SIG-M5 treated with dmso at 0.1 percent for 504 hours (cell line): Measurements from ENCODE around the gene VWA8.
"Not testable (repeated sequence)": the region's sequence is repeated elsewhere in the genome, so short reads cannot be mapped to it uniquely, and the experiment has no call there.

Experiments used
- DNase-seq: peaks from one replicate; lab custom pipeline; 2025; ENCODE audit not compliant: unreplicated experiment; lab: John Stamatoyannopoulos, UW

The VWA8 gene

DNA sequence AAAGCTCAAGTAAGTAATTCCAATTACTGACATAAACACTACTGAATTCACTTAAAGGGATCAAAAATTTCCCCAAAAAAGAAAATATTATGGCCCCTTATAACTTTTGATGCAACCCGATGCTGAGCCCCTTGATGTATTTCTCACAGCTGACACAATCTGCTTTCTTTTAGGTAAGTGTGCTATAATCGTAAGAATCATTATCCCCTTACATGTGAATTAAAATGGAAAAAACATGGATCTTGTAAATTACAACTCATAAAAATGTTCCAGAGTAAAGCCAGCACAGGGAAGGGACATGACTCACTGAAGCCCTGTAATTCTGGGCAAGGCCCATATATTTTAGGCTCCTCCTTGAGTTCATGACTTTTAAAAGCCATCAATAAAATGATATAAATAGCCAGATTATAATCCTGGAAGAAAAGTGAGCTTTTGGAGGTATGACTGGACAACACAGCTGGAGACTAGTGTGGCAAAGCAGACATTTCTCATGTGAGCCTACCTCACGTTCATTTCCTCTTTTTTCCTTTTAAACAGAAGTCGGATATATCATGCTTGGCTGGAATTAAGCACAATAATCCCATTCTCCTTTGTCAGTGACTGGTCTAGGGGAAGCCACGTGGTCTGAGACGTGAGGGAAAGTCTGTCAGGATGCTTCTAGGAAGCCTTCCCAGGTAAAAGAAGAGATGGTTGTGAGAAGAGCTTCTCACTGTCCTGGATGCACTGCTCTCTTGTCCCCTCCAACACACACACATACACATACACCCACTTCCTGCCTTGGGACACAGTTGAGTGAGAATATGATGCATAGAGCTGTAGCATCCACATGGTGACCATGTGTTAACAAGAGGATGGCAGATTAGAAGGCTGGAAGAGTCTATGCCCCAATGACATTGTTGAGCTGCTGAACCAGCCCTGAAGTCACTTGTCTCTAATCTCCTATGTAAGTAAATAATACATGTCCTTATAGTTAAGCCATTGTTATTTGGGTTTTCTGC is 338.2 kb downstream of the VWA8 start:
- no peak for DNase-seq

DNA sequence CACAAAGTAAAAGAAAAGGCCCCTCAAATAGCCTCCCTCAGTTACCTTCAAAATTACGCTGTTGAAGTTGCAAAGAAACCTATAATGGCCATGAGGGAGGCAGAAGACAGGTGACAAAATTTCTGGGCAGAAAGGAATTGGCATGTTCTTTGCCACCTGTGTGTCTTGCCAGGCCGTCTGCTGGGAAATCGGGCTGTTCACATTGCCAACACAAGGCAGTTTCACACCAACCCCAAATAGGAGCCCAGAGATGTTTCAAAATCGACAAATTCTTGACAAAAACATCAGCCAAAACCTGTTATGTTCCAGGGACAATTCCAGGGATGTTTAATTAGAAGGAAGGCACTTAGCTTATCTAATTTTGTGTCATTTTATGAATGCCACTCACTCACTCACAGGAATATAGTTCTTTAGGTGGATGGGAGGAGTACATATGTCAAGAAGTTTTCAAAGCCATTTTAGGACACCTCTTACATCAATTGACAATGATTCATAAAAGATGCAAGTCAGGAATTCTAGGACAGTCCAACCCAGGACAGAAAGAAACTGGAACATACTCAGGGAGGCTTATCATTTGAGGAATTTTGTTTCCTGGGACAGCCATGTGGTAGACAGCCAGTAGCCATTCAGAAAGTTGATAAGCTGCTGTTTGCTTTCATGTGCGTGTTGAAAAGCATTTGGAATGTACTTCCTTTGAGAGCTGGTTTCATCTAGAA is 339.0 kb downstream of the VWA8 start:
- DNase-seq: no peak

DNA sequence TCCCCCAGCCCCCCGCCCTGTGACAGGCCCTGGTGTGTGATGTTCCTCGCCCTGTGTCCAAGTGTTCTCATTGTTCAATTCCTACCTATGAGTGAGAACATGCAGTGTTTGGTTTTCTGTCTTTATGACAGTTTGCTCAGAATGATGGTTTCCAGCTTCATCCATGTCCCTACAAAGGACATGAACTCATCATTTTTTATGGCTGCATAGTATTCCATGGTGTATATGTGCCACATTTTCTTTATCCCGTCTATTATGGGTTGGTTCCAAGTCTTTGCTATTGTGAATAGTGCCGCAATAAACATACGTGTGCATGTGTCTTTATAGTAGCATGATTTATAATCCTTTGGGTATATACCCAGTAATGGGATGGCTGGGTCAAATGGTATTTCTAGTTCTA is 343.3 kb downstream of the VWA8 start:
- DNase-seq: not testable (repeated sequence)

DNA sequence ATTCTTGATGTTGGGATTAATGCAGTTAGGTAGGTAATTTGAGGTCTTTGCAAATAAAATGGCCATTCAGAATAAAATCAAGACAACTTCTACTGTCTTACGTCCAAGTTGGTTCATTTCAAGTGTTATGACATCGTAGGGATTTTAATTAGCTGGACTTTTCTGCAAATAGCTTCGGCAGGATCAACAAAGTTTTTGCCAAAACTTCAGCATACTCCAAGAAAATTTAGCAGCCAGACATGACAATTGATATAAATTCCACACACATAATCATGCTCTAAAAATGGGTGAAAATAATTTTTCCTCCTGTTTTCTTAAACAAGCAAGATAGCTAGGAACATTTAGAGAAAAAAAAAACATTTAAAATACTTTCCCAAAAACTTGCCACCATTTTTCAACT is 344.8 kb downstream of the VWA8 start:
- DNase-seq: no peak

DNA sequence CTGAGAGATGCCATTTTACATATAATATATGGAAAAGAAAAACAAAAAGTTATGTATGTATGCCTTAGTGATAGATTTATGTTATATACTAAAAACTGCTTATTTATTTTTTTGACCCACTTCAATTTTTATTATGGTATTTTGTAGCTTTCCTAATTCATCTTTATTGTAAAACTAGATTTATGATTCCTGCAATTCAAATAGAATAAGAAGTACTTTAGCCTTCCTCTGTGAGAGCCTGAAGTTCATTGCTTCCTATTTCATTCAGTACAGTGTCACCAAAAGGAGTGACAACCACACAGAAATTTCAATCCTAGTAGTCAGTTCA is 345.4 kb downstream of the VWA8 start:
- no peak for DNase-seq

DNA sequence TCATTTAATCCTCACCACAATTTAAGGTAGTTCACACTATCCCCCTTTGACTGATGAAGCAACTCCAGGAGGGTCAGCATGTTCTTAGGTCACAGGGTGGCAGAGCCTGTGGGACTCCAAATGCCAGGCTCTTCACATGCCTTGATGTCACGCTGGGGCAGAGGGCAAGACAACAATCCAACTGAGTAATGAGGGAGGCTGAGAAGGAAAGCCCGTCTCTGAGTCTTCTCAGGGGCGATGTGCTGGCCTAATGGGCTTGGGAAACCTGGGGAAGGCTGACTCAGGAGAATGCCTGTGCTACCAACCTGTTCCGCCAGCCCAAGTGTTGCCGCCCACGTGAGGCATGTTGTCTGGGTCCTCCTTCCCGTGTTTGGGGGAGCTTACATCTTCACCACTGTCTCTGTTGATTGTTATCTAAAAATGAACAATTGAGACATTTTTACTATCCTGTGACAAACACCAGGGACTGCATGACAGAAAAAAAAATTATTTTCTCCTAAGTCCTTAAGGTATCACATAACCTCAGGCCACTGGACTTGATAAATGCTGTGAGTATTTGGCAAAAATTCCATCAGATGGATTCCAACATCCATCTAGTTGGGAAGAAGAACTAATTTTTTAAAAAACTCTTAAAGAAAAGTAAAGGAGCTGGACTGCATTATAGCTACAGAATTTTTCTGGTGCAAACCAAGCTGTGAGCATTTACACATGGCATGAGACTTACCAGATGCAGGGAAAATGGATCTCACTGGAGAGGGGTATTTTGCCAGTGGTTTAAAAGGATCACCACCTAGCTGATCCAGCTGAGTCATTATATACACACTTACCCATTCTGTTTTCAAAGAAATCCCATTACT is 346.0 kb downstream of the VWA8 start:
- no peak for DNase-seq

DNA sequence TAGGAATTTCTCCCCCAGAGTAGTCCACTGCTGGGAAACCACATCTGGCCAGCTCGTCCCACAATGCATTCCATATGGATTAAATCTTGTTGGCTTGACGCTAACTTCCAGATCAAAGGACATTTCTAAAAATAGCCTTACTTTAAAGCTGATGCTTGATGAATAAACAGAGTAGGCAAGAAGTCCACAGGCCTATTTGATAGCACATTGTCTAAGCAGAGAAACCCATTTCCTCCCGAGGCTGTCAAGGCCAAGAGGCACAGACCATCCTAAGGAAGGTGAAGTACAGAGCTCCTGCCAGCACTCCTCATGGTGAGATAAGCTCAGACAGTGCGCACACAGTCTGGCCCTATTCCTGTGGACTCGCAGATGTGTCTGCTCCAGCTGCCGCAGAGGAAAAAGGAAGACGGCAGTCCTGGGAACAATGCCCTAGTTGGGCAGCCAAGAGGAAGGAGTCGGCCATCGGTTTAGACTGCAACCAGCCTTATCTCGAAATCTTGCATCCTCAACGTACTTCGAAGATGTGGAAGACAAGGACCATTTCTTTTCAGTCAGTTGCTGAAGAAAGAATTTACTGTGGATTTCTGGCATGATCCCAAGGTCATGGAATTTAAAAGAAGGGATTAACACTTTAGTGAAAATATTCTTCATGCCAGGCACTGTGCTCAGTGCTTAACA is 346.8 kb downstream of the VWA8 start:
- DNase-seq: no peak

DNA sequence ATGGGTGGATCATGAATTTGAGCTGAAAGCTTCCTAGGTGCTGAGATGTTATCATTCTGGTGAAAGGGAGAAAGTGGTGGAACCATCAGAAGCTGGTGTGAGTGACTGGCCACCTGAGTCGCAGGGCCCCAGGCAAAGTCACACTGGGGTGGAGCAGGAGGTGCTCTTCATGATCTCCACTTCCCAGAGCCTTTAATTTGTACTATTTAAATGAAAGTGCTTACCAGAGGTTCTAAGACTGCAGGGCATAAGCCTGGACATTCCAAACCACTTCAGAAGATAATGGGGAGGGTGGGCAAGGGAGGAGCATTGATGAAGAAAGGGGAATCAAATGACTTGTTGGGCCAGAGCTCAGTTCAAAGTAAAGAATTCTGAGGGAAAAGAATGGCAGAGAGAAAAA is 347.4 kb downstream of the VWA8 start:
- no peak for DNase-seq

DNA sequence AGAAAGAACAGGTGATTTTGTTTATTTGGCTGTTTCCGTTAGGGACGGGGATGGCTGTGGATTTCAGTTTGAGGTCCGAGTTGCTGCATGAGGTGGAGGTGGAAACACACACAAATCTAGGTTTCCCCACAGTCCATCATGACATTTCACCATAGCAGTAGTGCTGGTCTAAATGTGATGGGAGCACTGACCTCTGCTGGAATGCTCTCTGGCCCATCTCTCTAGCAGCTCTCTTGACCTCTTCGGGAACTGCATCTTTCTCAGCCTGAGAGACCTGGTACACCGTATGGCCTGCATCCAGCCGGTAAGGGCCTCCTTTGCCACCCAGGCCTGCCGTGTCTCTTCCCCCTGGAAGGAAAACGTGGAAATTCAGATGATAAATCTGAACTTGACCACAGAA is 349.5 kb downstream of the VWA8 start:
- DNase-seq: no peak

DNA sequence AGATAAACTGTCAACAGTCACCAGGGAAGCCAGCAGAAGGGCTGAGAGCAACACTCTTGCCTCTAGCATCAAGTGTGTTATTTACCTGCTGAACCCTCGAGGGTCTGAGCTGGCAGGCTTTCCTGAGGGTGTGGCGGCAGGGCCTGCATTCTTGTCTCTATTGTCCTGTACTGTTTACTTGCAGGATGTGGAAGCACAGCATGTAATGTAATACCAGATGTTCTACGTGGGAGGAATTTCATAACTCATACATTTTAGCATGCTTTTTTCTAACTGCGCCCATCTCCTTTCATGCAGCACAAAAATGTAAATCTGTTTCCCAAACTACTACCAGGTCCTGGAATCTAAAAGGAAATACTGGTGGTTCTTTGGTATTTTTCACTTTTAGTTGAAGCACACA is 350.5 kb downstream of the VWA8 start:
- DNase-seq: no peak

DNA sequence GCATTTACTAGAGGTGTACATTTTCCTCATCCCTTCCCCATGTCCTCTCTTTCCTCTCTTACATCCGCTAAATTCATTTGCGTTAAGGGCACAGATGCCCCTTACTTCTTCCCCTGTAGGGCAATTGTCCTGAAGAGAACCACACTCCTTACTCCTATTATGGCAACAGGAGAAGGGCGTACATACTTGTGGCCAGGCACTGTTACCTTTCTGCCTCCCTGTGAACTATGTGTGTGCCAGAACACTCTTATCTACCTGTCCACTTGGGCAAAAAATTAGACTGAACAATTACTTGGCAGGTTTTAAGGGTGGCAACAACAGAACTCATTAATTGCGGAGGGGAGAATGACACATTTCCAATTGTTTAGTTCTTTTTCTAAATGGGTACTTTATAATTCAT is 351.1 kb downstream of the VWA8 start:
- no peak for DNase-seq

DNA sequence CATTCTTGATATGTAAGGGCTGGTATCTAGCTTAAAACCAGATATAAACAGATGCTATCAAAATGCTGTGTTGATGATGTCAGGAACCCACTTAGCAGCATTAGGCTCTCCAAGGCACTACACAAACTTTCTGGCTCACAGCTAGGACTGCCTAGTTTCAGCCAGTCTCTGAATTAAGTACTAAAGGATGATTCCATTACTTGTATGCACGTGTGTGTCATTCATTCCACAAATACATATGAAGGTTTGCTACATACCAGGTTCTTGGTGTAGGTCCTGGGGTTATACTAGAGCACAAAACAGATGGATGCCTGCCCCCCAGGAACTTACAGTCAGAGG is 352.1 kb downstream of the VWA8 start:
- DNase-seq: no peak

DNA sequence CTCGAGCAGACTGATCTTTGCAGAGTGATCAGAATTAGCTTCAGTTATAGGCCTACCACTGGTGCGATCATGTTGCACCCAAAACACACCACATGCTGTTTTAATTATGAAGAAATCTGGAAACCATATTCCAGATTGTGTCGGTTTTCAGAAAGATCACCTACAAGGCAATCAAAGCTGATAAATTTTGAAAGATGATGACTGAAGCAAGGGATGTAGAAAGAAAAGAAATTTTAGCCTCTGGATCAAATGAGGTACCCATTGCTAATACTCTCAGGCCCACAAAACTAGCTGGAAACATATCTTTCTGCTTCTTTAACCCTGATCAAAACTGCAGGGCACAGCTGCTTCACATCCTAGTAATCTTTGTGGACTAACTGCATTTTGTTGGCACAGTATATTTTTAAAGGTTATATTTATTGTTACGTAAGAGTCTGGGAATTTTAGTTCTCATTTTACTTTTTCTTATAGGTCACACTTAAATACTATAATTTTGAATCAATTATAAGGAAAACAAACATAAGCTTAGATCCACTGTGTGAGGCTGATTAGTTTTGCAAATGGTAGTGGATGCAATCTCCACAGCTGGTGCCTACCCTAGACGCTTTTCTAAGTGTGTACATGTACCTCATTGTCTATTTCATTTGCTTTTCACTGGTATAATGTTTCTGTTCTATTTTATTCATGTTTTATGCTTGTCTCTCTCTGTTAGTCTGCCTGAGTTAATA is 352.6 kb downstream of the VWA8 start:
- DNase-seq: no peak

DNA sequence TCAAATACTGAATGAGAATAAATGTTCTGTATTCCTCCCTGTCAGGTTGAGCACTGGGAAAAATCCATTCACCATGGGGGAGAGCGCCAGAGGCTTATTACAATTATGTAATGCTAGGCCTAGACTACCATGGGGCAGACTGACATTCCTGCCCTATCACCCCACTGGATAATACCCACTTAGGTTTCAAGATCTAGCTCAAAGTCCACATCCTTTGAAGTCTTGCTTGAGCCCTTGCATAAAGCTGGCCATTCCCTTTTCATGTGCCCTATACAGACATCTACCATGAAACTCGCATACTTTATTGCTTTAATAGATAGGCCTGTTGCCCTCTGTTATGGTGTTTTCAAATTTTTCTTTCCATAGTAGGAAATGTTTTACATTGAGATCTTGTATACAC is 354.3 kb downstream of the VWA8 start:
- DNase-seq: no peak

DNA sequence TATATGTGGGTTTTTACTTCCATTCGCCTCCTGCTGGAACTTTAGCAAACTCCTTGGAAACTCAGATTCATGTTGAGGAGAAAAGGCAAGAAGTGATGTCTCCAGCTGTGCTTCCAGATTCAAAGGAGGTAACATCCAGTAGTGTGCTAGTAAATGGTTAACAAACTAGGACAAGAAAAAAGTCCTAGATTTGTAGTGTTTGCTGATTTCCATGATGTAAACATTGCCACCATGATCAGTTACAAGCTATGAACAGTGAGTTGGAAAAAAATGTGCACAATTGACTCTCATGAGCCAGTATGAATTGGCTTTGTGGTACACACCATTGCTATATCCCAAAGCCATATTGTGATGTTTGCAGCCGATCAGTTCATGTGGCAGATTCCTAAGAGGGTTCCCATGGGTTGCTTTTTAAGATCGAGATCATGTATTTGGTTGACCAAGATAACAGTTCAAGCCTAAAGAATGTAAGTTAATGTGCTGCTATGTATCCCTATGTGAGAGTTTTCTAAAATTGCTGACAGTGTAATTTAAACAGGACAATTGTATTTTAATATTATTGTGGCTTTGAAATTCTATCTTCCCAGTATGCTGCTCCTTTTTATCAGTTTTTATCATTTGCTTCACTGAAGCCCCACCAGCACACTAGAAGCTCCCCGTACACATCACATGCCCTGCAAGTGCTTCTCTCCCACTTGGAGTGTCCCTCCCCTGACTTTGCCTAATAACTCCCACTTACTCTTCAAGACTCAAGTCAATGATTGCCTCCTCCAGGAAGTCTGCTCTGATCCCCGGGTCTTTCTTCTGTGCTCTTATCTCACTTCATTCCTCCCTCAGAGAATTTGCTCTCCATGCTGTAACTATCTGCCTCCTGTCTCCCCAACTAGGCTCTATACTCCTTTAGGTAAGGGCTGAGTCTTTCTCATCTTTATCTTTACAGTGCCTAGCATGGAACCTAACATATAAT is 355.3 kb downstream of the VWA8 start:
- DNase-seq: no peak

DNA sequence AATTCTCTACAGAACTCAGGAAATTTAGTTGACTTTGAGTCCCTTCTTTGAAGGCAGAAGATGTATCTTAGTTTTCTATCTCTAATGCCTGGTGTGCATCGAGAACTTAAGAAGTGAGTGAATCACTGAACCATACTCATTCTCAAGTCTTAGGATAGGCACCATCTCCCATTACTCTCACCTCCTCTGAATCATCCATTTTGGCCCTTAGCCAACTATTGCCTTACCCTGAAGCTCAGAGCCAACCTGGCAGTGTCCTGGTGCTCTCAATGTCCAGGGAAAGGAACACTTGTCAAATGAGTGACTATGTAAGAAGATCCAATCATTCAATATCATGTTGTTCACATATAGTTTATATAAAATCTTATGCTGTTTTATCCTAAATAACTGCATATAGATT is 357.0 kb downstream of the VWA8 start:
- no peak for DNase-seq

DNA sequence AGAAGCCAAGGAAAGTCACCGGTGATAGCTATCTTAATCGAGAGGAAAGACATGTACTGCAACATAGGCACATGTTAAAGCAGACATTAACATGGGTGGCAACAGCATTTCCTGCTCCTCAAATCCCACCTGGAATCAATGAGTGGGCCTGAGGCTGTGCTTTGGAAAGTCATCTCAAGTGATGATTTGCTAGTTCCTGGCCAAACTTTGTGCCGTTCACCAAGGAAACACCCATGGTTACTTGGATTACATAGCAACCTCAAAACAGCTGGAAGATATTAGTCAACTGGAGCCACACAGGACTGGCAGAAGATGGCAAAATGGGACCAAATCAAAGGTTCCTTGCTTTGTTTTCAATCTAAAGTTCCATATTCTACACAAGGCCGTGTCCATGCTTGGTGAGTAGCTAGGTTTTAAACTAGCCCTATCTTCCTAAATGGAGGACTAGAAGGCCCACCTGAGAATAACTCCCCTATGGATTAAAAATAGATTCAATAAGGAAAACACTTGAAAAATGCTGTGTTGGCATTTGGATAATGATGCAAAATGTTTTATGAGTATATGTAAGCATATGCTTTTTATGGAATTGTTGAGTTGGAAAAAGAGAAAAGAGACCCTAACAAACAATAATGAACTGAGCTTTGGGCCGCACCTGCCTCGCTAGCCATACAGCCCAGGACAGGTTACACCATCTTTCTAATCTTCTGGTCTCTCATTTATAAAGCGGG is 359.0 kb downstream of the VWA8 start:
- no peak for DNase-seq

DNA sequence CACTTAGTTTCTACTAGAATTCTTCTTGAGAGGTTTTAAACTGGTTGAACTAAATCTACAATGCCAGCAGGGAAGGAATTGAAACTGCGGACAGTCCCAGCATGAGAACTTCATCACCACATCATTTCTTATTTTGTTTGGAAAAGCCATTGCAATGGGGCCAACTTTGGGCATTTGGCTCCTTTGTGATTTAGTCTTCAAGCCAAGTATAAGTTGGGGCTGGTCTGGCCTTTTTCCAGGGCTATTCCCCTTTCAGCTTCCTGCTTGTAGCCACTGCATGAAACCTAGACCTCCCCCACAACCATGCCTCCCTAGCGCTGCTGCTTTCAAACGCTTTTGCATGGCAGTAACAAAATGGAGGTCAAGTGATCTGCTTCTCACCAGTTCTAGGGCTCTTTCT is 361.3 kb downstream of the VWA8 start:
- DNase-seq: no peak
